ENCODE results near the gene MEF2C.
A peak's percentile ranks its signal among the peaks of the same experiment; 100 is the strongest.
"Not testable (repeated sequence)": the region's sequence is repeated elsewhere in the genome, so short reads cannot be mapped to it uniquely, and the experiment has no call there.

The MEF2C gene

DNA sequence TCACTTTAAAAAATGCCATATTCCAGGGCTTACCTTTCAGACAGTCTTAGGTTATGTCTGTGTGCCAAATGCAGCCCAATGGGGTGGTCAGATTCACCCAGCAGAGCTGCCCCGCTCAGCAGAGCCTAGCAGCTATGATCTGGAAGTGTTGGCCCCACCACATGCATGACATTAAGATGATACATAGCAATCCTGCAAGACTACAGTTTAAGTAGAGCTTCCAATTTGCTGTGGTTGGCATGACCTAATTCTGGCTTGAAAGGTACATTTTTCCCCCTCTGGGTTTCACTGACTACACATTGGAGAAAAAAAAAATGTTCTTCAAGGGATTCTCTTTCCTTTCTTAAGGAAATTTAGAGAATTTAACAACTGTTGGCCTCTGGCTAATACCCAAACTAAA is 22.5 kb downstream of the MEF2C start:
- DNase-seq = no peak

- DNase-seq = no peak
These were observed 24.6 kb downstream of the MEF2C start for GRCh38 chr5:88858392-88858791.

DNA sequence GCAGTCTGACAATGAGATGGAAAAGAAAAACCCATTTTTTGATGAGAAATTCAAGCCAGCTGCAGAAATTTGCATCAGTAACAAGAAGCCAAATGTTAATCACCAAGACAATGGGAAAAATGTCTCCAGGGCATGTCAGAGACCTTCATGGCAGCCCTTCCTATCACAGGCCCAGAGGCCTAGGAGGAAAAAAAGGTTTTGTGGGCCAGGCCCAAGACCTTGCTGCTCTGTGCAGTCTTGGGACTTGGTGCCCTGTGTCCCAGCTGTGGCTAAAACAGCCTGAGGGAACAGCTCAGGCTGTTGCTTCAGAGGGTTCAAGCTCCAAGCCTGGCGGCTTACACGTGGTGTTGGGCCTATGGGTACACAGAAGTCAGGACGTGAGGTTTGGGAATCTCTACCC is 26.6 kb downstream of the MEF2C start:
- DNase-seq = not testable (repeated sequence)

DNA sequence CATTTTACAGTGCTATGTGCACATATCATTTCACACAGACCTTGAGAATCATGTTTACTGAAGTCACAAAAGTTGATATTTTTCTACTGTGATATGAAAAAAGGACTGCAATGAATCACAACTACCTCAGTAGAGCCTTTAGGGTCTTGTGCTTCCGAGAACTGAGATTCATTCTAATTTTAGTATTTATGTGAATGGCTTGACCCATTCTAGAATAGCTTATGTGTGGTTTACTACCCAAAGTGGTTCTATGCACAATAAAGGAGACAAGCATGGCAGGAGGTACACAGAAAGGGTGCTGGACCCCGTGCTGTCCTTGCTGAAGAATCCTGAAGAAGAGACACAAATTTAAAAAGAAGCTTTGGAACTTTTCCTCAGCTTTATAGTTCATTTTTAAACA is 28.2 kb downstream of the MEF2C start:
- no peak for DNase-seq

- DNase-seq = no peak
These were observed 35.6 kb downstream of the MEF2C start for GRCh38 chr5:88847420-88847819.

DNA sequence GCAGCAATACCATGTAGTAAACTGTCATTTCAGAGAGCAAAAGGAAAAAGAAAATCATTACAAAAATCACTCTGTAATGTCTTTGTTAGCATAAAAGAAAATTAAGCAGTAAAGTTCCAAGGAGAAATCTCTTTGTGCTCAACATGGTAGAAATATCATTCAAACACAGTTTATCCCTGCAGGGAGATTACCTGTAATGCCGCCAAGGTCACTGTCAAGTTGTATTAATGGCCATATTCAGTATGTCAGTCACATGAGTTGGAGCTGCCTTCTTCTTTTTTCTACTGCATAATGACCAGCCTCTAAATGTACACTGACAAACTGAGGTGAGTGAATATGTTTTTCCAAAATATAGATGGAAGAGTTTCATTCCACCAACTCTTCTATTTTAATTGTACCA is 36.5 kb downstream of the MEF2C start:
- DNase-seq = no peak

GRCh38 chr5:88845081-88845697 is 37.8 kb downstream of the MEF2C start:
- DNase-seq = no peak

DNA sequence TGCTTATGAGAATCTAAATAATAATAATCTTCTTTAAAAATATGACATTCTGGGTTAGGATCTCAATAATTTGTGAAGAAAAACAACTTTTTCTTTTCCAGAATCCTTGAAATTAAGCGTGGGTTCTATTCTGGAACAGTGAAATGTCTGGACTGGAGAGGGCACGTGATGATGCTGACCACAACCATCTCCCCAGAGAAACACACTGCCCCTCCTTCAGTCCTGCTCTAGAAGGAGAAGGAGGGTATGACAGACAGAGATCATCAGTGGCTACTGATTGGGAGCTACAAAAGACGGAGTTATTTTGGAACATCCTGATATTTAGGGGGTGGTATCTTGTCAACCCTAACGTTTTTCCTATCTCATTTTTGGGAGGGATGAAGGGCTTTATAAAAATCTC is 40.2 kb downstream of the MEF2C start:
- DNase-seq = no peak

DNA sequence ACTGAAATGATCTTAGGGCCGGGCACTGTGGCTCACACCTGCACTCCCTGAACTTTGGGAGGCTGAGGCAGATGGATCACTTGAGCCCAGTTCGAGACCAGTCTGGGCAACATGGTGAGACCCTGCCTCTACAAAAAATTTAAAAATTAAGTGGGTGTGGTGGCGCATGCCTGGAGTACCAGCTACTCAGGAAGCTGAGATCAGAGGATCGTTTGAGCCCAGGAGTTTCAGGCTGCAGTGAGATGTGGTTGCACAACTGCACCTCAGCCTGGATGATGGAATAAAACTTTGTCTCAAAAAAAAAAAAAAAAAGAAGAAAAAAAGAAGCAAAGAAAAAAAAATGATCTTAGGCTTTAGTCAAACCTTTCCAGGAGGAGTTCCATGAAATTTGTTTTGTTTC is 41.8 kb downstream of the MEF2C start:
- DNase-seq = no peak

DNA sequence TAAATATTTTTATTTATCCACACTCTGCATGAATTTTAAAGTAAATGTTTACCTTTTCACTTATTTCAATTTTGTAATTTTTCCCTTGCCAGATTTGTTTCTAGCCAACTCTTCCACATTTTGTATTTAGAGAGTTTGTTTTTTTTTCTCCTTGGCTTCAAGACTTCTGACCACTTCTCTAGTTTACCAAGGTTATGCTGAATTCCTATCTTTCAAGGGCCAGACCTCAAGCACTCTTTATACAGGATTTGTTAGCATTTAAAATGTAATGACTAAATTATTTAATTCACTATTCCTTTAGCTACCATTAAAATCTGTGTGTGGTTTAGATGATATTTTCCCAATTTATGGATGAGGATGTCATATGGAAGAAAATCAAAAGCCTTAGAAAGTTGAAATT is 42.5 kb downstream of the MEF2C start:
- no peak for DNase-seq

- no peak for DNase-seq
These were observed 43.7 kb downstream of the MEF2C start for GRCh38 chr5:88839238-88839637.

DNA sequence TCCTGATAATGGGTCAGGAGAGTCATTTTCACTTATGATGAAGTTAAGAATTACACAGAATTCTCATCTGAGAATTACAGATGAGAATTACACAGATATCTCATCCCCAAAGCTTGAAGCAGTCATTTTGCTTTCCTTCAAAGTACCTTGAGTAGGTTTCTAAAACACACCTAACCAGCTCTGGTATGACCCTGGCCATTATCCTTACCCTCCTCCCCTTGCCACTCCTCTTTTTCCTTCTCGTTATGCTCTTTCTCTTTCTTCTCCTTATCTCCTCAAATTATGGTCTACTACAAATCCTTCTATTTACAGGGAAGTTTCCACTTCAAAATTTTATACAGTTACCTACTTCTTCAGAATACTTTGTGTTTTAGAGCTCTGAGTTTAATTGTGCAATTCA is 44.5 kb downstream of the MEF2C start:
- no peak for DNase-seq

- no peak for DNase-seq
These were observed 45.2 kb downstream of the MEF2C start for GRCh38 chr5:88837817-88838216.

- DNase-seq = no peak
These were observed 45.8 kb downstream of the MEF2C start for GRCh38 chr5:88837222-88837621.

DNA sequence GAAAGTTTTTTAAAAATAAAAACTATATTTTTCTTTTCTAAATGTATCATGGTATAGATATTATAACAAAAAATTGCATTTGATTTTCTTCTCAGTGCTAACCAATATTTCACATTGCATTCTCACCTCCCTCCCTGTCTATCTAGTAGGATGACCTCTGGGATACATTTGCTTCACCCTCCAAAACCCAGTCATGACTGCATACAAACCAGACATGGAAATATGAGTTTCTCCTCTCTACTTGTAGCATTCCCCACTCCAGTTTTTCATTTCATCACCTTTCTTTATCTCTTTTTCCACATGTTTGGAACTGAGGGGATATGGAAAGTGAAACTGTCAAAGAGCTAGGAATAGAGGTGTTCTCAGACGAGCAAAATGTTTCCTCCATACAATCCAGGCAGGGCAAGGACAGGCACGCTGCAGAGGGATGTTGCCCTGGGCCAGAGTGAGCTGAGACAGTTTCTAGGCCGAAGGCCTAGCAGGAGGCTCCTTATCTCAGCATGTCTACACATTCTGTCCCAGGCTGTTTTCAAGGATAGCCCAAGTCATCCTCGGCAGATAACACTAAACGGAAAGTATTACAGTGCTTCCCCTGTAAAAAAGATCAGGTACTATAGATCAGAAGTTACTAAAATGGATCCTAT is 46.7 kb downstream of the MEF2C start:
- DNase-seq = no peak

DNA sequence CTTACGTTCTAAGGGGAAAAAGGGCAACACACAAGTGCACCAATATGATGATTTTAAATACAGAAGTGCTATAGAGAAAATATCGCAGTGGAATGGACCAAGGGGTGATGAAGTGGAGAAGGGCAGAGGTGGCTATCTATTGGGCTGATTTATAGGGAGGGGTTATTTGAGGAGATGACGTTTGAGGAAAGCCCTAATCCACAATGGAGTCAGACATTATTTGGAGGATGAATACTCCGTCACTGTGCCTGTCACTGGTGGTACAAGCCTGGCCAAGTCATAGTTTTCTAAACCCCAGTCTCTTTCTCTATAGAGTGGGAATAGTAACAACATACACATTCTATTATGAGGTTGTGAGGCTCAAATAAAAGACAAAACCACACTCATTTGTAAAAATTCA is 48.5 kb downstream of the MEF2C start:
- DNase-seq = no peak

- no peak for DNase-seq
These were observed 48.9 kb downstream of the MEF2C start for GRCh38 chr5:88834131-88834462.

DNA sequence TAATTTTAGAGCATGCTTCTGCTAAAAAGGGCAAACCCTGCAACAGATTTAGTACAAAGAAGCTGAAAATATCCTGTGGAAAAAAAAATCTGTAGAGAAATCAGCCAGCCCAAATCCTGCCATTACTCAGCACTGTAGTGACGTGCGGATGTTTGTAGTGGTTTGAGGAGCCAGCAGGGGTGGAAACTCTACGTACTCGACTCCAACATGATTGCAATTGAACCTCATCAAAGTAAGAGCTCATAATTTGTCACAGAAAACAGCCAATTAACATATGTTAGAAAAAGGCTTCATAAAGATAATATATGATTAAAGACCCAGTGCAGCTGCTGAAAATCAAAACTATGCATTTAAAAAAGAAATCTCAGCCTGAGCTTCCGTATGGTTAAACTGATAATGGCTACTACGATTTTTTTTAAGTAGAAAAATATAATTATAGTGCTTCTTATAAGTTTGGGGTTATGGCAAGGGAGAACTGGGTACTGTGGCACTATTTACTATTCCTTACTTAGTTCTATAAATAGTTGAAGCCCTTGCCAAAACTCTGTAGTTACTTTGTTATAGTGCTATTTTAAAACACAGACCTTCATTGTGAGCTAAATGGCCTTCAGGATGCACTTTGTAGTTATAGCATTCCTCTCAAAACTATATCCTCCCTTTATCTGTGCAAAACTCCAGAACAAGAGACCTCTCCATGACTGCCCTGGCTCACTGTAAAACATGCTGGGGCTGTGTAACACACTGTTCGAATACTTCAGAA is 49.4 kb downstream of the MEF2C start:
- peak; percentile 10 for DNase-seq

GRCh38 chr5:88831816-88832215 is 51.2 kb downstream of the MEF2C start:
- DNase-seq = no peak

DNA sequence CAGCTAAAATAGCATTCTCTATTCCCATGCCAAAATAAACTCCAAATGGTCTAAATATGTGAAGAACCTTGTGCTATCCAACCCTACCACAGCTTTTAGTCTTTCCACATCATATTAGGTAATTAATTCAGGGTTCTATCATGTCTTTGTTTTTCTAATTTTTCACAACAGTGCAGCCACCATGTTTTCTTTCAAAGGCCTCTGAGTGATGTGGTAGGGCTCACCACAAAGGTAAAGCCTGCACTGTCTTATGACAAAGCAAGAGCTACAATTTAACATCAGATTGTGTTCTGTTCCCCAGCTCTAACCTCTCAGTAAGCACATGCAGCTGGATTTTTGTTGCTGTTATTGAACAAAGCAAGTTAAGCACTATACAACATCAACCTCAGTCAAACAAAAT is 52.4 kb downstream of the MEF2C start:
- DNase-seq = no peak

- no peak for DNase-seq
These were observed 53.2 kb downstream of the MEF2C start for GRCh38 chr5:88829775-88830174.

DNA sequence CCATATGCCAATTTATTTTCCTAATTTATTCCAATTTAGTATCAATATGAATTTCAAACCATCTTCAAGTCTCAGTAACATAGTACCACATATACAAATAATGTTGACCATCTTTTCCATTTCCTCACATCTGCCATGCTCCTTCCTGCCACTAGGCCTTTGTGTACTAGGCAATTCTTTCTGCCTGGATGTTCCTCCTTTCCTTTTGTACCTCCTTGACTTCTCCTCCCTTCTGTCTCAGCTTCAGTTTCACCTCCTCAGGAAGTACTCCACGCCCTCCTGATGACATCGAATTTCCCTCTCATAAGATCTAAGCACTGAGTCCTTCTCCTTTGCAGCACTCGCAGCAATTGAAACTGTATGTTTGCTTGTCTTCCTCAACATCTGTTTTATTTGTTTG is 53.9 kb downstream of the MEF2C start:
- DNase-seq = peak; percentile 21

GRCh38 chr5:88827997-88828396 is 55.0 kb downstream of the MEF2C start:
- DNase-seq = no peak

Measured in CD4-positive, alpha-beta T cell treated with Interferon gamma for 1 hour (primary cell).